GM11168 (cell line): Measurements from ENCODE around the gene KCNE1.
"Not testable (repeated sequence)": the region's sequence is repeated elsewhere in the genome, so short reads cannot be mapped to it uniquely, and the experiment has no call there.

Source experiments
- in situ Hi-C: fragments of 300-500 bp; cut with MboI; formaldehyde crosslinking; loops from one replicate; pipeline ENCODE4 v1.12.0; 2022; ENCODE audit warnings: low sequenced_read_pairs; ENCODE audit not compliant: unreplicated experiment

The KCNE1 gene

GRCh38 chr21:34511787-34512455 lies at the start of gene KCNE1:
KCNE1 (minus strand) TSS chr21:34512210; CDS start chr21:34449634, 62,576 bp downstream.
- in situ Hi-C loops, result no loop called here

GRCh38 chr21:34561806-34562205 lies 49.8 kb upstream of the KCNE1 start:
- in situ Hi-C loops, result loop anchor here (5.0 kb wide), 1 partner anchor 35 kb away; no protein-coding TSS in a partner anchor

DNA sequence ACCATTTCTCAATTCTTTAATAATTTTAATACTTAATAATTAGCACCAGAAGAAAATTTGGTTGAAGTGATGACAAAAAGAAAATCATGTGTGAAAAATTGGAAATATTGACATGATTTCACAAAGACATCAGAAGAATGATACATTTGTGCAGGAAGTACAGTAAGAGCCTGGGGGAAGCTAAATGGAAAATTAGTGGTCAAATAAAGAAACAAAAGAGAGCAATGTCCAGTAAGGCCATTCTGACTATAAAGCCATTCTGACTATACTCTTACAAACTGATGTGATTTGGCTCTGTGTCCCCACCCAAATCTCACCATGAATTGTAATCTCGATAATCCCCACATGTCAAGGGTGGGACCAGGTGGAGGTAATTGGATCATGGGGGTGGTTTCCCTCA lies 48.6 kb upstream of the KCNE1 start:
- in situ Hi-C loops, result loop anchor here (5.0 kb wide), 1 partner anchor 33 kb away; no protein-coding TSS in a partner anchor

- in situ Hi-C loops, result loop anchor here (5.0 kb wide), 1 partner anchor 33 kb away; no protein-coding TSS in a partner anchor
These were observed 48.0 kb upstream of the KCNE1 start for GRCh38 chr21:34560021-34560420.

DNA sequence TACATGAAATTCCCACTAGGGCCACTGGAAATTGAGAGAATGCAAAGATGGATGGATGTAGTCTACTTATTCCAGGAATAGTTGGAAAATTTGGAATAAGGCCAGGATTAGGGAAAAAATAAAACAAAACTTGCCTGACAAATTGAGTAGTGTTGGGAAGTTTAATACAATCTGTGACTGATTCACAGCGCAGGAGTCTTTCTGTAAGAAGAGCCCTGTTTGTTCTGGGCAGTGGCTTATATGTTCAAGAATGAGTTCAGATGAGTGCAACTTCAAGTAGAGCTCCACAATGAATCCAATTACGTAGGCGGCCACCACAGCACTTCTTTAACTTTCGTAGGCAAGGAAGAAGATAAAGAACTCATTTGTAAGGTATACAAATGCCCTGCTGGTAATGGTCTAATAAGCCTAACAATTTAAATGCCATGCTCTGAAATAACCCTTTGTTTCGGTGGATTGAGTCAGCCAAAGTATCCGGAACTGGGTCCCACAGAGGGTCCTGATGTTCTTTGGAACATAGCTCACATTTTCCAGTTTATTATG lies 47.1 kb upstream of the KCNE1 start:
- in situ Hi-C loops, result no loop called here

GRCh38 chr21:34558166-34558565 lies 46.2 kb upstream of the KCNE1 start:
- in situ Hi-C loops, result no loop called here

GRCh38 chr21:34557261-34557660 lies 45.3 kb upstream of the KCNE1 start:
- in situ Hi-C loops, result no loop called here

GRCh38 chr21:34554670-34555069 lies 42.7 kb upstream of the KCNE1 start:
- in situ Hi-C loops, result not testable (repeated sequence)

DNA sequence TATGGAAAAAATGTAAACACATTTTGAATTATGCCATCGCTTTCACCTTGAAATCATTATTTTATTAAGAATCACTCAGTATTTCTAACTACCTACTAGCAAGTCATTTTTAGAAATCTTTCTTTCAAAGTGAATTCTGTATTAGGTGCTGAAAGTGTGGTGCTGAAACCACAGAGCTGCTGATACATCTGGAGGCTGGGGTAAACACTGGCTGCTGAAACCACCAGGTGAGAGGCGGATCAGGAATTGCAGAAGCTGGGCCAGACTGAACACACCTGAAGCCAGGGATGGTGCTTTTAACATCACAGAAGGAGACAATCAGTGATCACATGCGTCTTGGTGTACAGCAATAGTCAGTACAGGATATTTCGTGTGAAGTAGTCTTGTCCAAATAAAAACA lies 42.2 kb upstream of the KCNE1 start:
- in situ Hi-C loops, result no loop called here

DNA sequence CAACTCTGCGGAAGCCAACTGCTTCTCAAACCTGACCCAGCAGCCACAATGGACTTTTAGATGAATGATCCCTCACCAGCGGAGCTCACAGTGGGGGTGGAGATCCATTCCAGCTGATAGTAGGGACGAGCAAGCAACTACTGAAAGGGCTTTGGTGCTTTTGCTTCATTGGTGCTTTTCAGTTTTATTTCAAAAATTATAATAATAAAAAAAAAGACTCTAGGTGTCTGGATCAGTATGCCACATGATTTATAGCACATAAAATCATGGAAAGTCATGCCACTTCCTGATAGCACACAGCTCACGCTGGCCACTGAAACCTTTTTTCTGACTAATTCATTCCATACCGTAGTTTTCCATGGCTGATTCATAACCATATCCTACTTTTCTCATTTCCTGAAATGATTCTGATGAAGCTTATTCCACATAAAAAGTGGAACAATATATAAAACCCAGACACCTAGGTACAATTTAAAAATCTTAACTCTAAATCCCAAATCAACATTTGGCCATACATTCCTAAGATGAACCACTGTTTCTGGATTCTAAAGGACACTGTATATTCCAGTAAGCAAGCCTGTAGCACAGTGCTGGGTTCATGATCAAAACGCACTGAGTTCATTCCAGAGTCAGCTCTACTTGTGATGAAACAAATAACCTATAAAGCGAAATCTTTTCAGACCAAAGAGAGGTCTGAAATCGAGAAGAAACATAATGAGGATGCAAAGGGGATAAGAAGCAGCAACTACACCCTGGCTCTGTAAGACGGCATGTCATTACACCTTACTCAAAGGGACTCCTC lies 41.3 kb upstream of the KCNE1 start:
- in situ Hi-C loops, result no loop called here

DNA sequence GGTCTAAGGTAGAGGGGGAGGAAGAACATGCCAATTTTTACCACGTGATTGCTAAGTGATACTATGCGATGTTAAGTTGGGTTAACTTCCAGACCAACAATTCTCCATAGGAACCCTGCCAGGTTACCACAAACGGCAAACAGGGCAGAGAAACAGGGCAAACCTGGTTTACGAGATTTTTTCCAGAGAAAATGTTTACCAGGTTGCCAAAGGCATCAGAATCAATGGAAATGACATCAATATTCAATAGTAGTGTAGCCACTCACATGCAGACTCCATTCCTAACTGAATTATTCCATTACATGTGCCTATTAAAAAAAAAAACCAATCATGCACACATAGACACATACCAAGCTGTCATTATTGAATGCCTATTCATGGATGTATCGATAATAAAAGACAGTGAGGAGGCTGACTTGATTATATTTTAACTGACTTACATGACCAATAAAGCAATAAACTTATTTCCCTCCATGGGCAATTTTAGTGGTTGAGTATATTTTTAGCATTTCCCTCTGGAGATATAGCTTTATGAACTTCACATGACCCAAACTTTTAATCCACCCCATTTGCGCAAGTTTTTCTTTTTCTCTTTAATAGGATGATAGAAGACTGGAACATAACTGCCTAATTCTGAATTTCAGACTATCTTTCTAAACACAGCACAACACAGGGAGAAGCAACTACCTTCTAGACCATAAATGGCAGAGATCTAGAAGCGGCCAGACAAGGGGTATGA lies 40.5 kb upstream of the KCNE1 start:
- in situ Hi-C loops, result no loop called here

DNA sequence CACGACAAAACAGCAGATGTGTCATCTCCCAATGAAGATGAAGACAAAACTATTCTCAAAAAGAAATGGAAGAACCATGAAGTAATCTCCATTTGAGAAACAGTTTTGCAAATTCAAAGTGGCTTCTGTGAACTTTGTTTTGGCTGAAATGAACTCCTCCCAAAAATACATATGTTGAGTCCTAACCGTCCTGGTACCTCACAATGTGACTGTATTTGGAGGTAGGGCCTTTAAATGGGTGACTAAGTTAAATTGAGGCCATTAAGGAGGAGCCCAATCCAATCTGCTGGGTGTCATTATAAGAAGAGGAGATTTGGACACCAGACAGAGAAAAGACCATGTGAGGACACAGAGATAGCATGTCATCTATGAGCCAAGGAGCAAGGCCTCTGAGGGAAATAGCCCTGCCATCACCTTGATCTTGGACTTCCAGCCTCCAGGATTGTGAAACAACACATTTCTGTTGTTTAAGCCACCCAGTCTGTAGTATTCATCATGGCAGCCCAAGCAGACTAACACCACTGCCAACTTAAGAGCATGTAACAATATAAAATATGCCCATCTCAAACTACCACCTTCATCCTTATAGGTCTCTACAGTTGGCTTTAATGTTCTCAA lies 38.3 kb upstream of the KCNE1 start:
- in situ Hi-C loops, result no loop called here

- in situ Hi-C loops, result no loop called here
These were observed 36.9 kb upstream of the KCNE1 start for GRCh38 chr21:34548781-34549376.

DNA sequence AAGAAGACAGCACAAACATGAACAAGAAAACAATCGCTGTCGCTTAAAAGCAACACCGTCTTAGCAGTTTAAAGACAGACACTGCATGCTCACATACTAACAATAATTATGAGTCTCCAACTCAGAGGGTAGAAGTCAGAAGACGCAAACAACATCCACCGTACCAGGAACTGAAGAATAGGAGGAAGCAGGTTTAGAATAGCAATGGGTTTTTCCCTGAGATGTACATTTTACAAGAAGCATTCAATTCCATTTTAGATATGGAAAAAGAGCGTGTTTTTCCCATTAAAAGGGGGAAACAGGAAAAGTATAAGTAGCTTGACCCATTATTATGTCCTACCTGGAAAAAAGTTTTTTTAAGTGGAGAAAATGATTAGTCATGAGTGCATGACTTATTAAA lies 34.5 kb upstream of the KCNE1 start:
- in situ Hi-C loops, result no loop called here

DNA sequence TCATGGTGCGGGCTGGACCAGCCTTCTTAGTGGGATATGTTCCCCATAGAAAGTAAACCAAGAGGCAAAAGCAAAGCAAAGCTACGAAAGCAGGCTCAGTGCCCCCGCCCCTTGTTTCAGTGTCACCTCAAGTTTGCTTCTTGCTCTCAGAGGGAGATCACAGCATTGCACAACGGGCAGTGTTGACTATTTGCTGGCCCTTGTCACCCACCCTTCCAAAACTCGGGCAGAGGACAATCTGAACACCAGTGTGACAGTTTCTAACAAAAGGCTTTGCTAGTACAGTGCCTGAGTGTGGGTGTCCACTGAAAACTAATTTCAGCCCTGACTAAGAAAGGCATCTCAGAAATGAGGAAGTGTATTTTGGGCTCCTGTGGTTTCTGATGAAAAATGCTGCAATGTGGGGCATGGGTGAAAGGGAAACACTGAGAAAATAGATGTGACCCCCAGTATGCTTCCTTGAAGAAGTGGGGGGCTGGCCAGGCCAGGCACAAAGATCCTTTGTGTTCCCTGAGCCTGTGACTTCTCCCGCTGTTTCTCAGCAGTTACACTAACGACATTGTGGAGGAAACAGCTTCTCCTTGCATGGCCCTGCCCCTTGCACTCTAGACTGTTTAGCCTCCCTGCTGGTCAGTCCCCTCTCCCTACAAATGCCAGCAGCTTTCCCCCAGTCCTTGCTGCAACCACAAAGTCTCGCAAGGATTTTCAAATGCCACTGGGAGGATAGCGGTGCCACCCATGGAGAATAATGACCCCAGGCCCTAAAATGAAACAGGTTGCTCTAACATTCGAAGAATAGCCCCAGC lies 33.3 kb upstream of the KCNE1 start:
- in situ Hi-C loops, result no loop called here

DNA sequence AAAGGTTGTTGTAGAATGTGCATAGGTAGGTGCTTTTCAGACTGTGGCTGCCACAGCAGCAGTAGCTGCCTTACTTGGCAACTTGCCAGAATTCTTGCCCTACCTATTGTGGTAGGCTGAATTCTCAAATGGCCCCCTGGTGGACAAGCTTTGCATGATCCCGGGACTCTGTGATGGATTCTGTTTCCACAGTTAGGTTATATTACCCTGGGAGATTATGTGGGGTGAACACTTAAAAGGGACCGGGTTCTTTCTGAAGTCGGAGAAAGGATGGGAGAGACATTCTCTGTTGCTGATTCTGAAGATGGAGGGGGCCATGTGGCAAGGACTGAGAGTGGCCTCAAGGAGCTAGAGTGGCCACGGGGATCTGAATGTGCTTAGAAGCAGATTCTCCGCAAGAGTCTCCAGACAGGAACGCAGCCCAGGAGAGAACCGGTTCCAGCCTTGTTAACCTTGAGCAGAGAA lies 32.1 kb upstream of the KCNE1 start:
- in situ Hi-C loops, result no loop called here

GRCh38 chr21:34543017-34543416 lies 31.0 kb upstream of the KCNE1 start:
- in situ Hi-C loops, result no loop called here

DNA sequence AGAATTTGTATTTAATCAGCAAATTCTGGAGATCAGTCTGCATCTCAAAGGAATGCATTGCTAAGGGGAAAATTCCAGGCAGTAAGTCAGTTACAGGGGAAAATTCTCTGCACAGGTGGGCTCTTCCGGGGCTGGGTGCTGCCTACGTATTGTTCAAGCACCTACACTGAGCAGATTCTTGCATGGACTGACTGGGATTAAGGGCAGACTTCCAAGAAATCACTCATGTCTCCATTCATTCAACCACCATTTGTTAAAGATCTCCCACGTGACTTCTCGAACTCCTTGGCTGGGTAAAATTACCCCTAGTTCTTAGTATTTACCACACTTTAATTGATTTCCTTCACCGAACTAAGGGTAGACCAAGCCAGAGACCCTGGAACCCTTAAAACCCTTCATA lies 28.2 kb upstream of the KCNE1 start:
- in situ Hi-C loops, result no loop called here

- in situ Hi-C loops, result no loop called here
These were observed 25.8 kb upstream of the KCNE1 start for GRCh38 chr21:34537838-34538237.
